Amygdala (tissue), 56 donors: ENCODE data around the gene GAL3ST1.
"Not testable (repeated sequence)": the region's sequence is repeated elsewhere in the genome, so short reads cannot be mapped to it uniquely, and the experiment has no call there.

ENCODE experiments used
- DNase-seq, 56 donors: peaks; one replicate each; lab custom pipeline; 2025; lab: John Stamatoyannopoulos, UW

GAL3ST1 gene

DNA sequence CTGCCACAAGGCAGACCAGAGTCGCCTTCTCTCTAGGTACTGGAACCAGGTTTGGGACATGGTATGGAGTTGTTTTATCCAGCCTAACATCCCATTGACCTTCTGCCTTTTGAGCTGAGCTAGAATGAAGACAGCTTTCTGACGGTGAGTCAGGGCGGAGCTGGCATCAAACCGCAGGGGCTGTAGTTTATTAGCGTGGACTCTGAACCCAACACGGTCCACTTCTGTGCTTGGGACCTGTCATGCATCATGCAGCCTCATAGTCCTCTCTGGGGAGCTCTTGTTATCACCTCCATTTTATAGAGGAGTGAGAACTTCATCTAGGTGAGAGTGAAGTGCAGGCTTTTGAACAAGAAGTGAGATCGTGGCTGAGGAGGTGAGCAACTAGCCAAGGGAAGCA is 8.3 kb downstream of the GAL3ST1 start:
- no peak for DNase-seq

- DNase-seq, result peak in 1 of 56 donors; percentile 14
Observed at GRCh38 chr22:30565341-30565740, 9.1 kb downstream of the GAL3ST1 start.

DNA sequence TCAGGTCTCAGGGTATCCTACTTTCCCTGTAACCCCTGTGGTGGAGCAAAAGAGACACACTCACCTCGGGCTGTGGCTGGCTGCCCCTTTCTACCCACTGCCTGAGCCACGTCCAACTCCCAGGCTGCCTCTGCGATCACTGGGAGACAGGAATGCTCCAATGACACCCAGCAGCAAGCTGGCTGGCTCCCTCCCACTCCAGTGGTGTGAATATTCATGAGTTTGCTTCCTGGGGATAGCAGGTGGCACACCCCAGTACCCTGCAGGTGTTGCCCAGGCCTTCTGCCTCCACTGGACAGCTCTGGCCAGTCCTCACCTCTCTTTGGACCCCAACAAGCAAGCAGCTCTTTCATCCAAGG is 9.7 kb downstream of the GAL3ST1 start:
- DNase-seq, result peak in 2 of 56 donors; percentile 6 to 9

- DNase-seq, result peak in 8 of 56 donors; percentile 2 to 46 (median 22)
Observed at GRCh38 chr22:30564045-30564760, 10.3 kb downstream of the GAL3ST1 start.

- DNase-seq, result no peak
Observed at GRCh38 chr22:30562366-30562765, 12.1 kb downstream of the GAL3ST1 start.

- no peak for DNase-seq
Observed at GRCh38 chr22:30561402-30562189, 12.9 kb downstream of the GAL3ST1 start.

DNA sequence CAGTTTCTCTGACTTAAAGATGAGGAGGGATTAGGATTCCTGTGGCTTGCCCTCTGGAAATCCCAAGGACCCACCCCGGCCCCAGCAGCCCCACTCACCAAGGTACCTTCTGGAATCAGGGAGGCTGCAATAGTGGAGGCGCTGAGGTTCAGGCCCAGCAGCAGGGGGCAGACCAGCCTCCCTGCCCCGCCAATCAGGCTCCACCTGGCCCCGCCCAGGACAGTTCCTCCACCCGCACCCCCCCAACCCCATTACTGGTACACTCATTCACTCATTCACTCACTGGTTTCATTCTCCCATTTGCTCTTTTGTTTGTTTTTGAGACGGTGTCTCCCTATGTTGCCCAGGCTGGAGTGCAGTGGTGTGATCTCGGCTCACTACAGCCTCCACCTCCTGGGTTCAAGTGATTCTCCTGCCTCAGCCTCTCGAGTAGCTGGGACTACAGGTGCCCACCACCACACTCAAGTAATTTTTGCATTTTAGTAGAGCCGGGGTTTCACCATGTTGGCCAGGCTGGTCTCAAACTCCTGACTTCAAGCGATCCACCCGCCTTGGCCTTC is 13.7 kb downstream of the GAL3ST1 start:
- not testable (repeated sequence) for DNase-seq

DNA sequence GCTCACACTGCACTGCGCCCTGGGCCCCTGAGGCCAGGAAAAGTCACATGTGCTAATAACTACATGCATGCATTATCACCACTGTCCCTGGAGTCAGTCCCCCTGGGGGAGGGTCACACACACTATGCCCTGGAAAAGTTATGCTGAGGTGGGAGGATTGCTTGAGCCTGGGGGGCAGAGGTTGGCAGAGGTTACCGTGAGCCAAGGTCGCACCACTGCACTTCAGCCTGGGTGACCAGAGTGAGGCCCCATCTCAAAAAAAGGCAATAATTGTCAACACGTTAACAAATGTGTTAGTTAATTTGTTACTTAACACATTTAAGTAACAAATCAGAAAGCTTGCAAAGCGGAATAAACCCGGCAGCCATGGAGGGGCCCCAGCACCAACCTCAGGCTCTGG is 14.6 kb downstream of the GAL3ST1 start:
- no peak for DNase-seq

DNA sequence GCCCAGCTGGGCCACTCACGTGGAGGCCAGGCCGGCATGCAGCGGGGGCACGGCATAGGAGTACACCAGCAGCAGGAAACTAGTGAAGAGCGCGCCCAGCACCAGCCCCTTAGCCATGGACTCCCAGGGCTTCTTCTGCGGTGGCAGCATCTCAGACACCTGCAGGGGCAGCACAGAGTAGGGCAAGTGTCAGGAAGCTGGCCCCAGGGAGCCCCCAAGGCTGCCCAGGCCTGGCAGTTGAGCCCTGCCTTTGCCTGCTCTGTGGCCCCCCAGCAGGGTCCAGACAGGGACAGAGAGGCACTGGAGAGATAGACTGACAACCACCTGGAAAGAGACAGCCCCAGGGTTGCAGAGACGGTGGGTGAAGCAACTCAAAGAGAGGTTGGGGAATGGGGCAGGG is 17.2 kb downstream of the GAL3ST1 start:
- no peak for DNase-seq

DNA sequence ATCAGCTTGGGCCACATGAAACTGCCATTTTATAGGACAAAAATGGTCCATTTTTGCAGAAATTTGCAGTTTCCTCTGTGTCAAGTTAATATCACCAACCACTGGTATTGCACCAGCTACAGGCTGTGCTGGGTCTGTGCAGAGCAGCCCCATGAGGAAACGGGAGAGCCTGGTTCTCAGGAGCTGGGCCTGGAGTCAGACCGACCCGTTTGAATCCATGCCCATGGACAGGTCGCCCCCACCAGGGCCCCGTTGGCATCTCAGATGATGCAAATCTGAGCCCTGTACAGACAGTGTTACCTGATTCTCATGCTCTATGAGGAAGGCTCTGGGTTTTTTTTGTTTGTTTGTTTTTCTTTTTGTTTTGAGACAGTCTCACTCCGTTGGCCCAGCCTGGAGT is 18.1 kb downstream of the GAL3ST1 start:
- no peak for DNase-seq

DNA sequence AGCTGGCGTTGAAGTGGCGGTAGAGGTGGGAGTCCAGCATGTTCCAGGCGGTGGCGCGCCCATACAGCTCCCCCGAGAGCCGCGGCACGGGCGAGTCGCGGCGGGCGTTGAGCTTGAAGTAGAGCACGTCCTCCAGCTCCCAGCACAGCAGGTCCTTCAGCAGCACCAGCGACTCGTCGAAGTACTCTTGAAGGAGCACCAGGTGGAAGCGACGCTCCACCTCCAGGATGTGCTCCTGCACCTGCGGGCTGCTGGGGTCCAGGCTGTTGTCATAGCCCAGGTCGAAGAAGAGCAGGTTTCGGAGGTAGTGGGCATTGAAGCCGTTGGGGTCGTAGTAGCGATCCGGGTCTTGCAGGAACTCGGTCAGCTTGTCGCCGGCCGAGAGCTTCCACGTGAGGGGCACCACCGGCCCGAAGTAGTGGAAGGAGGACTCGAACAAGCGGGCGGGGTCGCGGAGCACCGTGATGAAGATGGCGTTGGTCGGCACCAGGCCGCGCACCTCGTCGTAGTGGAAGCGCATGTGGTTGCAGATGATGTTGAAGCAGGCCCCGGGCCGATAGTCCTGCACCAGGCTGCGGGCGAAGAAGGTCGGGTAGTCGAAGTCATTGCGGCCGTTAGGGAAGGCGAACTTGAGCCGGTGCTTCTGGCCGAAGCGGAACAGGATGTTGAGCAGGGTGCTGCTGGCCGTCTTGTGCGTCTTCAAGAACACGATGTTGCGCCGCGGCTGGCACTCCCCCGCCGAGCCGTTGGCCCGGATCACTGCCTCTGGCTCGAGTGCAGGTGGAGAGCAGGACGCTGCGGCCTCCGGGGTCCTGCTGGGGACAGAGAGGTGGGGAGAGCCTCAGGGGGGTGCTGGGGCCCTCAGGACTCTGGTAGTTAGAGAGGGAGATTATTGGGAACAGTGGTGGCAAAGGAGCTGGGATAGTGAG is 18.9 kb downstream of the GAL3ST1 start:
- no peak for DNase-seq

DNA sequence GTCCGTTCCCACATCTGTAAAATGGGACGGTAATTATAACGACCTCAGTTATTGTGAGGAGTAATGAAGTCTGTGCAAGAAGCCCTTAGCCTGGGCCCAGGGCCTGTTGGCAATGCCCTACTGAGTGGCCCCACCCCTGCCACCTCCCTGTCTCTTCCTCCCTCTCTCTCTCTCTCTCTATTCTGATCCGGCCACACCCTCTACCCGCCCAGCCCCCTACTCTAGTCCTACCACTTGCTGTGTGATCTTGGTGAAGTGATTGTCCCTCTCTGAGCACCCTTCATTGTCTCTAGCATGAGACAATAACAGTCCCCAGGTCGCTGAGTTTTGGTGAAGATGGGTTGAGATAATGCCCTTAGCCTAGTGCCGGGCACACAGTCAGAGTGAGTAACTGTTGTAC is 20.5 kb downstream of the GAL3ST1 start:
- DNase-seq, result no peak

GRCh38 chr22:30552719-30553118 is 21.7 kb downstream of the GAL3ST1 start:
- no peak for DNase-seq

DNA sequence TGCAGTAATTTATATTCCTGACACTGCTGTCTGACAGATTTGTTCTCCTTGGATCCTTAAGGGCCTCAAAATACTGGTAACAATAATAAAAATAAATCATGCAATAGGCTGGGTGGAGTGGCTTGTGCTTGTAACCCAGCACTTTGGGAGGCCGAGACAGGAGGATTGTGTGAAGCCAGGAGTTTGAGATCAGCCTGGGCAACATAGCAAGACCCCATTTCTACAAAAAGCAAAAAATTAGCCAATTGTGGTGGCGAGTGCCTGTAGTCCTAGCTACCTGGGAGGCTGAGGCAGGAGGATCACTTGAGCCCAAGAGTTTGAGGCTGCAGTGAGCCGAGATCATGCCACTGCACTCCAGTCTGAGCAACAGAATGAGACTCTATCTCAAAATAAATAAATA is 22.7 kb downstream of the GAL3ST1 start:
- not testable (repeated sequence) for DNase-seq

DNA sequence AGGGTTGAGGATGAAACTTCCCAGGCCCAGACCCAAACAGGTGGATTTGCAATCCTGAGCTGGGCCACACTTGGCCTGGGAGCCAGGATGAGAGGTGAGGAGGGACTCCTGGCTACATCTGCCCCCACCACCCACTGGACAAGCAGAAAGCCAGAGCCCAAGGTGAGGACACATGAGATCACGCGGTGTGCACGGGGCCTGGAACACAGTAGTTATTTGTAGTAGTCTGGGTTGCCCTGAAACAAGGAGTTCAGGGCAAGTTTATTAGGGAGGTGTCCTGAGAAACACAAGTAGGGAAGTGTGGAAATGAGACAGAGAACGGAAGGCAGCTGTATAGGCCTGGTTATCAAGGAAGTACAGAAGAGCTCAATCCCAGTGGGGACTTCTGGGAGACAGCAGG is 27.3 kb downstream of the GAL3ST1 start:
- no peak for DNase-seq

DNA sequence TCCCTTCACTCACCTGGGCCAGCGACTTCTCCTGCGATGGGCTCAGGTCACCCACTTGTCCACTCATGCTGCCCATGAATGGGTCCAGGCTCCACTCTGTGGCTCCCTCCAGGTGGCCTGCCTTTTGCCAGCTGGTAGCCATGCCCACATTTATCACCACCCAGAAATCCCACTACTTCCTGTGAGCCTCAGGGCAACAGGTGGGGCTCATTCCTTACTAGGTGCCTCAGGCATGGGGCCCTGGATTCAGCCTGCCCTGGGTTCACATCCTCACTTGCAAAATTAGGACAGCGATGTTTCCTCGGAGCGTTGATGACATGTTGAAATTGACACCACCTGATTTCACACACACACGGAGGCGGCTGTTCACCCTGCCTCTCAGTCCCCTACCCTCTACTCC is 27.8 kb downstream of the GAL3ST1 start, which contains the start of gene SEC14L6:
SEC14L6 (minus strand) TSS at position 126 of the 400 bp plus-strand sequence; CDS start at position 67, 59 bp downstream.
- DNase-seq, result no peak

DNA sequence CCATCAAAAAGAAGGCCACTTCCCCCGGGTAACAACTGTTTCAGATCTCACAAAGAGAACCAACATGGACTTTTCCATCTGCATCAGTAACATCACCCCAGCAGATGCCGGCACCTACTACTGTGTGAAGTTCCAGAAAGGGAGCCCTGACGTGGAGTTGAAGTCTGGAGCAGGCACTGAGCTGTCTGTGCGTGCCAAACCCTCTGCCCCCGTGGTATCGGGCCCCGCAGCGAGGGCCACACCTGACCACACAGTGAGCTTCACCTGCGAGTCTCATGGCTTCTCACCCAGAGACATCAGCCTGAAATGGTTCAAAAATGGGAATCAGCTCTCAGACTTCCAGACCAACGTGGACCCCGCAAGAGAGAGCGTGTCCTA is 31.7 kb downstream of the GAL3ST1 start:
- no peak for DNase-seq

DNA sequence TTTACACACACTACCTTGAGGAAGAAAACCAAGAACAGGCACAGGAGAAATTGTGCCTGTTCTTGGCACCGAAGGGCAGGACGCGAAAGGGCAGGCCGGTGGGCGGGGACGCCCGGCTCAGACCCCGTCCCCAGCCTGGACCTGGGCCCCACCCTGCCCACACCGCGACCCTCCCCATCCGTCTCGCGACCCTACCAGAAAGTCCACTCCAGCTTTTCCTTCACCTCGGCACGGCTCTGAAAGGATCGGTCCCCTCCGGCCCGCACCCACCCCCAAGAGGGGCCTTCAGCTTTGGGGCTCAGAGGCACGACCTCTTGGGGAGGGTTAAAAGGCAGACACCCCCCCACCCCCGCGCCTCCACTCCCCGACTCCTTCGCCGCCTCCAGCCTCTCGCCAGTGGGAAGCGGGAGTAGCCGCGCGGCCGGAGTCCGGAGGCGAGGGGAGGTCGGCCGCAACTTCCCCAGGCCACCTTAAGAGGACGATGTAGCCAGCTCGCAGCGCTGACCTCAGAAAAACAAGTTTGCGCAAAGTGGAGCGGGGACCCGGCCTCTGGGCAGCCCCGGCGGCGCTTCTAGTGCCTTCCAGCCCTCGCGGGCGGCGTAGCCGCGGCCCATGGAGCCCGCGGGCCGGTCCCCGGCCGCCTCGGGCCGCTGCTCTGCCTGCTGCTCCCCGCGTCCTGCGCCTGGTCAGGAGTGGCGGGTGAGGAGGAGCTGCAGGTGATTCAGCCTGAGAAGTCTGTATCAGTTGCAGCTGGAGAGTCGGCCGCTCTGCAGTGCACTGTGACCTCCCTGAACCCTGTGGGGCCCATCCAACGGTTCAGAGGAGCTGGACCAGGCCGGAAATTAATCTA is 32.3 kb downstream of the GAL3ST1 start:
- DNase-seq, result peak in 2 of 56 donors; percentile 15

GRCh38 chr22:30541511-30541910 is 33.0 kb downstream of the GAL3ST1 start:
- not testable (repeated sequence) for DNase-seq

- DNase-seq, result no peak
Observed at GRCh38 chr22:30539368-30539767, 35.1 kb downstream of the GAL3ST1 start.
